H1 (cell line): Measurements from ENCODE around the gene RNF4. TPM values are rescaled to one million over a fixed set of nuclear protein-coding genes. Genes with fewer than 3 reads are reported as not detected.

Experiments
- BCL11A ChIP-seq, 2 experiments: IDR thresholded peaks; one replicate each; pipeline ENCODE4 v1.6.1; 2011; ENCODE audit warnings: low read depth in 2 of 2, low read length in 2 of 2, mild to moderate bottlenecking in 2 of 2
- CREB1 ChIP-seq: IDR thresholded peaks from 2 replicates; pipeline ENCODE4 v1.6.1; 2012; ENCODE audit warnings: inconsistent platforms
- KDM5A ChIP-seq: fragments of 200-600 bp; IDR thresholded peaks from 2 replicates; pipeline ENCODE4 v1.7.1; 2012; ENCODE audit warnings: mild to moderate bottlenecking, low read length, inconsistent platforms, mixed read lengths
- MAFK ChIP-seq: IDR thresholded peaks from 2 replicates; pipeline ENCODE4 v1.6.1; 2012; ENCODE audit warnings: low read depth, mild to moderate bottlenecking, improper control_type of control experiment, low read length
- TBP ChIP-seq: IDR thresholded peaks from 2 replicates; pipeline ENCODE4 v1.6.1; 2011; ENCODE audit warnings: low read depth, low read length, improper control_type of control experiment
- ZNF274 ChIP-seq: IDR thresholded peaks from 2 replicates; pipeline ENCODE4 v1.7.0; 2012; ENCODE audit warnings: low read length, borderline replicate concordance; ENCODE audit errors: extremely low read depth
- polyA plus RNA-seq, 7 experiments: library from polyadenylated mRNA; depleted of rRNA in 3 of 7; stranded (reverse) in 5 of 7; unstranded in 2 of 7; fragments of >200 nt in 5 of 7; fragments of 200-250 nt in 2 of 7; gene quantifications; 1 replicate in 5 of 7; 2 replicates in 1 of 7; 4 replicates in 1 of 7; pipeline versions ENCODE4 v1.2.1 to v1.2.3, GENCODE V29; 2011 to 2013; ENCODE audit warnings: missing spikeins in 2 of 7, mixed read lengths in 2 of 7
- total RNA-seq: library from RNA; stranded (reverse); fragmentation: NEBNext Ultra II Directional; extraction: Animal tissue kit (Norgen Biotek cat#: 25700); gene quantifications from 2 replicates; pipeline ENCODE4 v1.2.1, GENCODE V29; 2021
- TF ChIP-seq, protein P1 (sequence below): IDR thresholded peaks from 2 replicates; pipeline ENCODE4 v1.6.1; 2011; ENCODE audit warnings: low read depth, mild to moderate bottlenecking, low read length; ENCODE audit not compliant: insufficient read depth
- TF ChIP-seq, protein P2 (sequence below): fragments of 300-600 bp; sonication (generic); IDR thresholded peaks from 2 replicates; pipeline ENCODE4 v1.7.1; 2012; ENCODE audit warnings: low read length, moderate library complexity, mild to moderate bottlenecking, inconsistent platforms; ENCODE audit not compliant: insufficient replicate concordance

RNF4 gene
- total and polyA plus RNA-seq, 2 of the 8 experiments (the other 6 are each of a cell fraction or from before 2014, with no cell fraction given): 68.2 to 78.9 TPM

DNA sequence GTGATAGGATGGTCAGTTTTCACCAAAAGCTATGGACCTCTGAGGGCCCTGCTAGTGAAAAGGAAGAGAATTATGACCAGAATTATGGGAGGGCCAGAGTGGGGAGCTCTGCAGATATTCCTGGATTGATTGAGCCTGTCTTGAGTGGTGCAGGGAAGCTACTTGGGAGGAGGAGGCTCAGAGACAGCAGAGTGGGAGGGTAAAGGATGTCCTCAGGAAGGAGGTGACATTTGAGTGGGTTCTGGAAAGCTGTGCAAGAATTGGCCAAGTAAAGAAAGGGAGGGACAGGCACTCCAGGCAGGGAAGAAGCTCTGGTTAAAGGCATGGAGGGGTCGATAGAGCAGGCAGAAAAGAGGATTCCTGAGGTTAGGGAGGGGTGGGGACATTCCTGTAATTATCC lies 24.1 kb downstream of the RNF4 start (continued):
- TF ChIP-seq, protein P1, sequence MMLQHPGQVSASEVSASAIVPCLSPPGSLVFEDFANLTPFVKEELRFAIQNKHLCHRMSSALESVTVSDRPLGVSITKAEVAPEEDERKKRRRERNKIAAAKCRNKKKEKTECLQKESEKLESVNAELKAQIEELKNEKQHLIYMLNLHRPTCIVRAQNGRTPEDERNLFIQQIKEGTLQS: no peak
- TF ChIP-seq KDM5A (no peak), CREB1 (no peak), BCL11A (IDR thresholded peaks at IDR 0.05; ENCODE audit: low read depth in 2 of 2, low read length in 2 of 2) (no peak), ZNF274 (no peak), TBP (no peak), MAFK (no peak)
- TF ChIP-seq, protein P2, sequence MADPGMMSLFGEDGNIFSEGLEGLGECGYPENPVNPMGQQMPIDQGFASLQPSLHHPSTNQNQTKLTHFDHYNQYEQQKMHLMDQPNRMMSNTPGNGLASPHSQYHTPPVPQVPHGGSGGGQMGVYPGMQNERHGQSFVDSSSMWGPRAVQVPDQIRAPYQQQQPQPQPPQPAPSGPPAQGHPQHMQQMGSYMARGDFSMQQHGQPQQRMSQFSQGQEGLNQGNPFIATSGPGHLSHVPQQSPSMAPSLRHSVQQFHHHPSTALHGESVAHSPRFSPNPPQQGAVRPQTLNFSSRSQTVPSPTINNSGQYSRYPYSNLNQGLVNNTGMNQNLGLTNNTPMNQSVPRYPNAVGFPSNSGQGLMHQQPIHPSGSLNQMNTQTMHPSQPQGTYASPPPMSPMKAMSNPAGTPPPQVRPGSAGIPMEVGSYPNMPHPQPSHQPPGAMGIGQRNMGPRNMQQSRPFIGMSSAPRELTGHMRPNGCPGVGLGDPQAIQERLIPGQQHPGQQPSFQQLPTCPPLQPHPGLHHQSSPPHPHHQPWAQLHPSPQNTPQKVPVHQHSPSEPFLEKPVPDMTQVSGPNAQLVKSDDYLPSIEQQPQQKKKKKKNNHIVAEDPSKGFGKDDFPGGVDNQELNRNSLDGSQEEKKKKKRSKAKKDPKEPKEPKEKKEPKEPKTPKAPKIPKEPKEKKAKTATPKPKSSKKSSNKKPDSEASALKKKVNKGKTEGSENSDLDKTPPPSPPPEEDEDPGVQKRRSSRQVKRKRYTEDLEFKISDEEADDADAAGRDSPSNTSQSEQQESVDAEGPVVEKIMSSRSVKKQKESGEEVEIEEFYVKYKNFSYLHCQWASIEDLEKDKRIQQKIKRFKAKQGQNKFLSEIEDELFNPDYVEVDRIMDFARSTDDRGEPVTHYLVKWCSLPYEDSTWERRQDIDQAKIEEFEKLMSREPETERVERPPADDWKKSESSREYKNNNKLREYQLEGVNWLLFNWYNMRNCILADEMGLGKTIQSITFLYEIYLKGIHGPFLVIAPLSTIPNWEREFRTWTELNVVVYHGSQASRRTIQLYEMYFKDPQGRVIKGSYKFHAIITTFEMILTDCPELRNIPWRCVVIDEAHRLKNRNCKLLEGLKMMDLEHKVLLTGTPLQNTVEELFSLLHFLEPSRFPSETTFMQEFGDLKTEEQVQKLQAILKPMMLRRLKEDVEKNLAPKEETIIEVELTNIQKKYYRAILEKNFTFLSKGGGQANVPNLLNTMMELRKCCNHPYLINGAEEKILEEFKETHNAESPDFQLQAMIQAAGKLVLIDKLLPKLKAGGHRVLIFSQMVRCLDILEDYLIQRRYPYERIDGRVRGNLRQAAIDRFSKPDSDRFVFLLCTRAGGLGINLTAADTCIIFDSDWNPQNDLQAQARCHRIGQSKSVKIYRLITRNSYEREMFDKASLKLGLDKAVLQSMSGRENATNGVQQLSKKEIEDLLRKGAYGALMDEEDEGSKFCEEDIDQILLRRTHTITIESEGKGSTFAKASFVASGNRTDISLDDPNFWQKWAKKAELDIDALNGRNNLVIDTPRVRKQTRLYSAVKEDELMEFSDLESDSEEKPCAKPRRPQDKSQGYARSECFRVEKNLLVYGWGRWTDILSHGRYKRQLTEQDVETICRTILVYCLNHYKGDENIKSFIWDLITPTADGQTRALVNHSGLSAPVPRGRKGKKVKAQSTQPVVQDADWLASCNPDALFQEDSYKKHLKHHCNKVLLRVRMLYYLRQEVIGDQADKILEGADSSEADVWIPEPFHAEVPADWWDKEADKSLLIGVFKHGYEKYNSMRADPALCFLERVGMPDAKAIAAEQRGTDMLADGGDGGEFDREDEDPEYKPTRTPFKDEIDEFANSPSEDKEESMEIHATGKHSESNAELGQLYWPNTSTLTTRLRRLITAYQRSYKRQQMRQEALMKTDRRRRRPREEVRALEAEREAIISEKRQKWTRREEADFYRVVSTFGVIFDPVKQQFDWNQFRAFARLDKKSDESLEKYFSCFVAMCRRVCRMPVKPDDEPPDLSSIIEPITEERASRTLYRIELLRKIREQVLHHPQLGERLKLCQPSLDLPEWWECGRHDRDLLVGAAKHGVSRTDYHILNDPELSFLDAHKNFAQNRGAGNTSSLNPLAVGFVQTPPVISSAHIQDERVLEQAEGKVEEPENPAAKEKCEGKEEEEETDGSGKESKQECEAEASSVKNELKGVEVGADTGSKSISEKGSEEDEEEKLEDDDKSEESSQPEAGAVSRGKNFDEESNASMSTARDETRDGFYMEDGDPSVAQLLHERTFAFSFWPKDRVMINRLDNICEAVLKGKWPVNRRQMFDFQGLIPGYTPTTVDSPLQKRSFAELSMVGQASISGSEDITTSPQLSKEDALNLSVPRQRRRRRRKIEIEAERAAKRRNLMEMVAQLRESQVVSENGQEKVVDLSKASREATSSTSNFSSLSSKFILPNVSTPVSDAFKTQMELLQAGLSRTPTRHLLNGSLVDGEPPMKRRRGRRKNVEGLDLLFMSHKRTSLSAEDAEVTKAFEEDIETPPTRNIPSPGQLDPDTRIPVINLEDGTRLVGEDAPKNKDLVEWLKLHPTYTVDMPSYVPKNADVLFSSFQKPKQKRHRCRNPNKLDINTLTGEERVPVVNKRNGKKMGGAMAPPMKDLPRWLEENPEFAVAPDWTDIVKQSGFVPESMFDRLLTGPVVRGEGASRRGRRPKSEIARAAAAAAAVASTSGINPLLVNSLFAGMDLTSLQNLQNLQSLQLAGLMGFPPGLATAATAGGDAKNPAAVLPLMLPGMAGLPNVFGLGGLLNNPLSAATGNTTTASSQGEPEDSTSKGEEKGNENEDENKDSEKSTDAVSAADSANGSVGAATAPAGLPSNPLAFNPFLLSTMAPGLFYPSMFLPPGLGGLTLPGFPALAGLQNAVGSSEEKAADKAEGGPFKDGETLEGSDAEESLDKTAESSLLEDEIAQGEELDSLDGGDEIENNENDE: no peak
